ENCODE data around the gene AMOTL1. TPM values are rescaled to one million over a fixed set of nuclear protein-coding genes. Genes with fewer than 3 reads are reported as not detected.
"Not testable (repeated sequence)": the region's sequence is repeated elsewhere in the genome, so short reads cannot be mapped to it uniquely, and the experiment has no call there.

Gene AMOTL1
- polyA plus RNA-seq, 4 donors: 0.81 to 16.5 (median 3.7) TPM

GRCh38 chr11:94845622-94846021, 77.5 kb downstream of the AMOTL1 start:
- FAIRE-seq: no peak
- Histone ChIP-seq H3K36me3 (ENCODE audit: control insufficient read depth in 3 of 3, insufficient read depth in 2 of 3, low read depth in 1 of 3, low read length in 3 of 3) (peaks cover 0 to 13% (median 0%) of the 10 kb centered on the region in 3 donors), H3K27me3 (ENCODE audit: control insufficient read depth in 3 of 3, insufficient read depth in 3 of 3, low read length in 3 of 3) (no peaks in the 10 kb centered on the region), H3K4me3 (ENCODE audit: low read depth in 1 of 3, low read length in 3 of 3) (no peak overlapping the region), H3K9me3 (ENCODE audit: control insufficient read depth in 2 of 2, insufficient read depth in 1 of 2, low read depth in 1 of 2, low read length in 1 of 2) (peaks cover 0 to 5% of the 10 kb centered on the region in 2 donors), H3K27ac (ENCODE audit: low read depth in 1 of 3, low read length in 2 of 3) (peak overlapping the region in 1 of 3 donors; percentile 33), H3K4me1 (ENCODE audit: control insufficient read depth in 3 of 3, insufficient read depth in 2 of 3, low read depth in 1 of 3, low read length in 2 of 3) (peaks cover 0 to 3% (median 0%) of the 10 kb centered on the region in 3 donors)
- no peak for DNase-seq
- 70 to 77% (median 76%) methylated on average over 3 of the region's 3 CpGs for WGBS, 3 donors

- 84 to 91% (median 87%) methylated on average over 9 of the region's 9 CpGs for WGBS, 3 donors
- peaks cover 0 to 25% (median 0%) of the 10 kb centered on the region in 3 donors for H3K36me3 ChIP-seq (ENCODE audit: control insufficient read depth in 3 of 3, insufficient read depth in 2 of 3, low read depth in 1 of 3, low read length in 3 of 3)
- H3K9me3 ChIP-seq (ENCODE audit: control insufficient read depth in 2 of 2, insufficient read depth in 1 of 2, low read depth in 1 of 2, low read length in 1 of 2): no peaks in the 10 kb centered on the region
- no peak for FAIRE-seq
- H3K27me3 ChIP-seq (ENCODE audit: control insufficient read depth in 3 of 3, insufficient read depth in 3 of 3, low read length in 3 of 3): no peaks in the 10 kb centered on the region
- no peak overlapping the region for H3K27ac ChIP-seq (ENCODE audit: low read depth in 1 of 3, low read length in 2 of 3)
- no peak for DNase-seq
- H3K4me3 ChIP-seq (ENCODE audit: low read depth in 1 of 3, low read length in 3 of 3): no peak overlapping the region
- peaks cover 0 to 3% (median 0%) of the 10 kb centered on the region in 3 donors for H3K4me1 ChIP-seq (ENCODE audit: control insufficient read depth in 3 of 3, insufficient read depth in 2 of 3, low read depth in 1 of 3, low read length in 2 of 3)
Measured at GRCh38 chr11:94849839-94850238, 81.7 kb downstream of the AMOTL1 start.

- DNase-seq (no peak), FAIRE-seq (no peak)
- 93 to 95% (median 93%) methylated on average over 3 of the region's 3 CpGs for WGBS, 3 donors
- H3K9me3 ChIP-seq (ENCODE audit: control insufficient read depth in 2 of 2, insufficient read depth in 1 of 2, low read depth in 1 of 2, low read length in 1 of 2): no peaks in the 10 kb centered on the region
- no peaks in the 10 kb centered on the region for H3K27me3 ChIP-seq (ENCODE audit: control insufficient read depth in 3 of 3, insufficient read depth in 3 of 3, low read length in 3 of 3)
- H3K4me3 ChIP-seq (ENCODE audit: low read depth in 1 of 3, low read length in 3 of 3): no peak overlapping the region
- H3K27ac ChIP-seq (ENCODE audit: low read depth in 1 of 3, low read length in 2 of 3): no peak overlapping the region
- peaks cover 0 to 39% (median 0%) of the 10 kb centered on the region in 3 donors for H3K36me3 ChIP-seq (ENCODE audit: control insufficient read depth in 3 of 3, insufficient read depth in 2 of 3, low read depth in 1 of 3, low read length in 3 of 3)
- no peaks in the 10 kb centered on the region for H3K4me1 ChIP-seq (ENCODE audit: control insufficient read depth in 3 of 3, insufficient read depth in 2 of 3, low read depth in 1 of 3, low read length in 2 of 3)
Measured at GRCh38 chr11:94851864-94852636, 83.9 kb downstream of the AMOTL1 start.

- H3K27me3 ChIP-seq (ENCODE audit: control insufficient read depth in 3 of 3, insufficient read depth in 3 of 3, low read length in 3 of 3); FAIRE-seq; H3K4me1 ChIP-seq (ENCODE audit: control insufficient read depth in 3 of 3, insufficient read depth in 2 of 3, low read depth in 1 of 3, low read length in 2 of 3); H3K9me3 ChIP-seq (ENCODE audit: control insufficient read depth in 2 of 2, insufficient read depth in 1 of 2, low read depth in 1 of 2, low read length in 1 of 2); H3K4me3 ChIP-seq (ENCODE audit: low read depth in 1 of 3, low read length in 3 of 3); DNase-seq; H3K27ac ChIP-seq (ENCODE audit: low read depth in 1 of 3, low read length in 2 of 3): not testable (repeated sequence)
- WGBS, 3 donors: 81 to 92% (median 91%) methylated on average over 4 of the region's 4 CpGs
- H3K36me3 ChIP-seq (ENCODE audit: control insufficient read depth in 3 of 3, insufficient read depth in 2 of 3, low read depth in 1 of 3, low read length in 3 of 3): peaks cover 0 to 42% (median 0%) of the 10 kb centered on the region in 3 donors
Measured at GRCh38 chr11:94853288-94853687, 85.1 kb downstream of the AMOTL1 start.

GRCh38 chr11:94853836-94854235, 85.7 kb downstream of the AMOTL1 start:
- no peak for DNase-seq
- H3K4me1 ChIP-seq (ENCODE audit: control insufficient read depth in 3 of 3, insufficient read depth in 2 of 3, low read depth in 1 of 3, low read length in 2 of 3): peaks cover 0 to 3% (median 0%) of the 10 kb centered on the region in 3 donors
- H3K4me3 ChIP-seq (ENCODE audit: low read depth in 1 of 3, low read length in 3 of 3): no peak overlapping the region
- H3K9me3 ChIP-seq (ENCODE audit: control insufficient read depth in 2 of 2, insufficient read depth in 1 of 2, low read depth in 1 of 2, low read length in 1 of 2): no peaks in the 10 kb centered on the region
- H3K36me3 ChIP-seq (ENCODE audit: control insufficient read depth in 3 of 3, insufficient read depth in 2 of 3, low read depth in 1 of 3, low read length in 3 of 3): peaks cover 0 to 42% (median 0%) of the 10 kb centered on the region in 3 donors
- H3K27me3 ChIP-seq (ENCODE audit: control insufficient read depth in 3 of 3, insufficient read depth in 3 of 3, low read length in 3 of 3): no peaks in the 10 kb centered on the region
- WGBS, 3 donors: 87 to 95% (median 94%) methylated on average over 5 of the region's 5 CpGs
- H3K27ac ChIP-seq (ENCODE audit: low read depth in 1 of 3, low read length in 2 of 3): no peak overlapping the region
- no peak for FAIRE-seq

- Histone ChIP-seq H3K36me3 (ENCODE audit: control insufficient read depth in 3 of 3, insufficient read depth in 2 of 3, low read depth in 1 of 3, low read length in 3 of 3) (peaks cover 0 to 44% (median 0%) of the 10 kb centered on the region in 3 donors), H3K27ac (ENCODE audit: low read depth in 1 of 3, low read length in 2 of 3) (no peak overlapping the region), H3K9me3 (ENCODE audit: control insufficient read depth in 2 of 2, insufficient read depth in 1 of 2, low read depth in 1 of 2, low read length in 1 of 2) (no peaks in the 10 kb centered on the region), H3K4me1 (ENCODE audit: control insufficient read depth in 3 of 3, insufficient read depth in 2 of 3, low read depth in 1 of 3, low read length in 2 of 3) (peaks cover 0 to 3% (median 0%) of the 10 kb centered on the region in 3 donors), H3K4me3 (ENCODE audit: low read depth in 1 of 3, low read length in 3 of 3) (no peak overlapping the region), H3K27me3 (ENCODE audit: control insufficient read depth in 3 of 3, insufficient read depth in 3 of 3, low read length in 3 of 3) (no peaks in the 10 kb centered on the region)
- no peak for DNase-seq
- no peak for FAIRE-seq
- 90 to 96% (median 91%) methylated on average over 8 of the region's 8 CpGs for WGBS, 3 donors
Measured at GRCh38 chr11:94854770-94855633, 86.8 kb downstream of the AMOTL1 start.

GRCh38 chr11:94855666-94856065, 87.5 kb downstream of the AMOTL1 start:
- peaks cover 0 to 37% (median 0%) of the 10 kb centered on the region in 3 donors for H3K36me3 ChIP-seq (ENCODE audit: control insufficient read depth in 3 of 3, insufficient read depth in 2 of 3, low read depth in 1 of 3, low read length in 3 of 3)
- H3K4me3 ChIP-seq (ENCODE audit: low read depth in 1 of 3, low read length in 3 of 3): no peak overlapping the region
- DNase-seq (no peak), FAIRE-seq (no peak)
- H3K4me1 ChIP-seq (ENCODE audit: control insufficient read depth in 3 of 3, insufficient read depth in 2 of 3, low read depth in 1 of 3, low read length in 2 of 3): peaks cover 0 to 3% (median 0%) of the 10 kb centered on the region in 3 donors
- no peaks in the 10 kb centered on the region for H3K27me3 ChIP-seq (ENCODE audit: control insufficient read depth in 3 of 3, insufficient read depth in 3 of 3, low read length in 3 of 3)
- H3K27ac ChIP-seq (ENCODE audit: low read depth in 1 of 3, low read length in 2 of 3): no peak overlapping the region
- no peaks in the 10 kb centered on the region for H3K9me3 ChIP-seq (ENCODE audit: control insufficient read depth in 2 of 2, insufficient read depth in 1 of 2, low read depth in 1 of 2, low read length in 1 of 2)
- 87 to 92% (median 88%) methylated on average over 5 of the region's 5 CpGs for WGBS, 3 donors

- Histone ChIP-seq H3K9me3 (ENCODE audit: control insufficient read depth in 2 of 2, insufficient read depth in 1 of 2, low read depth in 1 of 2, low read length in 1 of 2) (no peaks in the 10 kb centered on the region), H3K4me3 (ENCODE audit: low read depth in 1 of 3, low read length in 3 of 3) (no peak overlapping the region), H3K4me1 (ENCODE audit: control insufficient read depth in 3 of 3, insufficient read depth in 2 of 3, low read depth in 1 of 3, low read length in 2 of 3) (peaks cover 0 to 3% (median 0%) of the 10 kb centered on the region in 3 donors), H3K36me3 (ENCODE audit: control insufficient read depth in 3 of 3, insufficient read depth in 2 of 3, low read depth in 1 of 3, low read length in 3 of 3) (peaks cover 0 to 42% (median 0%) of the 10 kb centered on the region in 3 donors), H3K27ac (ENCODE audit: low read depth in 1 of 3, low read length in 2 of 3) (no peak overlapping the region), H3K27me3 (ENCODE audit: control insufficient read depth in 3 of 3, insufficient read depth in 3 of 3, low read length in 3 of 3) (no peaks in the 10 kb centered on the region)
- DNase-seq (no peak), FAIRE-seq (no peak)
- whole genome bisulfite sequencing, 3 donors: 84 to 91% (median 90%) methylated on average over 6 of the region's 6 CpGs
Measured at GRCh38 chr11:94856443-94856842, 88.3 kb downstream of the AMOTL1 start.
